Retina (tissue), 1 donor: ENCODE measurements around the gene GMPR.

Experiments used
- DNase-seq: peaks from one replicate; pipeline ENCODE4 v3.0.0-alpha.2; 2016

Gene GMPR

GRCh38 chr6:16306334-16306733 is 67.9 kb downstream of the GMPR start:
- DNase-seq, result no peak

DNA sequence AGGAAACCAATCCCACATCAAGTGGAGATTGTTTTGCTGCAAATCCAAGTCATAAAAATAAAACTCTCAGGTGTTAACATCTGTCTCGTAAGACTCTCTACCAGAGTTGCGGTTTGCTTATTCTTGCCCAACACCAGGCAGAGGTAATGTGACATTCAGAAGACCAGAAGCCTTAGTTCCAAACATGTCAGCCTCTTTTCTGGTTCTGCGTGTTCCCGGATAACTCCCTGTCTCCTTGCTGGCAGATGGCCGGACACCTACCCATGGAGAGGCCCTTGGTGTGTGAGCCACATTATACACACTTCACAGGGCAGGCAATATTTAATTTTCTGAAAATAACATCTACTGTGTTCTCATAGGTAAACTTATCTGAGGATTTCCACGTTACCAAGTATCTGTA is 73.4 kb downstream of the GMPR start:
- DNase-seq, result no peak

GRCh38 chr6:16313732-16314131 is 75.3 kb downstream of the GMPR start:
- DNase-seq, result no peak

- DNase-seq, result no peak
Measured at GRCh38 chr6:16314296-16314695, 75.9 kb downstream of the GMPR start.

DNA sequence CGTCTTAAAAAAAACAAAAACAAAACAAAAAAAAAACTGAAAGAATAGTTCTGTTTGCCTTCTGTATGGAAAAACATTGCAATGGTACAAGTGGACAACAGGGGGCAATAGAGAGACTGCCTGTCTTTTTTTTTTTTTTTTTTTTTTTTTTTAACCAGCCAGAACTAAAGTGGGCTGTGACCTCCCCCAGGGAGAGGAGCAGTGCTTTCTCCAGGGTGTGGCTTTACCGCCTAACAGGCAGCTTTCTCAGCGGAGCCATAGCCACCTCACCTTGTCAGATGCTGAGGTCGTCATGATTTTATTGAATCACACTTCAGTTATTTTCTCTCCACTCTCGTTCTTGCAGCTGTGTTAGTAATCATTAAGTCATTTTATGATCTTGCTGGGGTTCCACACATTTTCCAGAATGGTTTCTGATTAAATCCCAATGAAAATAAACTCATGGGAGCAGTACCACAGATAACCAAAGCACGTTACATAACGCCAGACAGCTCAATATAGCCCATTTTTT is 78.4 kb downstream of the GMPR start:
- DNase-seq, result peak; percentile 68

- DNase-seq, result no peak
Measured at GRCh38 chr6:16318538-16318937, 80.2 kb downstream of the GMPR start.

DNA sequence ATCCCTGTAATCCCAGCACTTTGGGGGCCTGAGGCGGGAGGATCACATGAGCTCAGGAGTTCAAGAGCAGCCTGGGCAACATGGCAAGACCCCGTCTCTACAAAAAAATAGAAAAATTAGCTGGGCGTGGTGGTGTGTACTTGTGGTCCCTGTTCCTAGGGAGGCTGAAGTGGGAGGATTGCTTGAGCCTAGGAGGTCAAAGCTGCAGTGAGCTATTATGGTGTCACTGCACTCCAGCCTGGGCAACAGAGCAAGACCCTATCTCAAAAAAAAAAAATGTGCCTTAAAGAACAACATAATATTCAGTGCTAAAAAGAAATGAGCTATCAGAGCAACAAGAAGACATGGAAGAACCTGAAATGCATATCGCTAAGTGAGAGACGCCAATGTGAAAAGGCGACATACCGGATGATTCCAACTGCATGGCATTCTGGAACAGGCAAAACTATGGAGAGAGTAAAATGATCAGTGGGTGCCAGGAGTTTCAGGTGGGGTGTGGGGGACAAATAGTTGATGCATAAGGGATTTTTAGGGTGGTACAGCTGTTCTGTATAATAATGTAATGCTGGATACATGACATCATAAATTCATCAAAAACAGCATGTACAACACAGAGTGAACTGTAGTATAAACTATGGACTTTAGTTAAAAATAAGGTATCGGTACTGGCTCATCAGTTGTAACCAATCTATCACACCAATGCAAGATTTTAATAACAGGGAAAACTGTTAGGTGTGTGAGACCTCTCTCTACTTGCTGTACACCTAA is 80.8 kb downstream of the GMPR start:
- no peak for DNase-seq

DNA sequence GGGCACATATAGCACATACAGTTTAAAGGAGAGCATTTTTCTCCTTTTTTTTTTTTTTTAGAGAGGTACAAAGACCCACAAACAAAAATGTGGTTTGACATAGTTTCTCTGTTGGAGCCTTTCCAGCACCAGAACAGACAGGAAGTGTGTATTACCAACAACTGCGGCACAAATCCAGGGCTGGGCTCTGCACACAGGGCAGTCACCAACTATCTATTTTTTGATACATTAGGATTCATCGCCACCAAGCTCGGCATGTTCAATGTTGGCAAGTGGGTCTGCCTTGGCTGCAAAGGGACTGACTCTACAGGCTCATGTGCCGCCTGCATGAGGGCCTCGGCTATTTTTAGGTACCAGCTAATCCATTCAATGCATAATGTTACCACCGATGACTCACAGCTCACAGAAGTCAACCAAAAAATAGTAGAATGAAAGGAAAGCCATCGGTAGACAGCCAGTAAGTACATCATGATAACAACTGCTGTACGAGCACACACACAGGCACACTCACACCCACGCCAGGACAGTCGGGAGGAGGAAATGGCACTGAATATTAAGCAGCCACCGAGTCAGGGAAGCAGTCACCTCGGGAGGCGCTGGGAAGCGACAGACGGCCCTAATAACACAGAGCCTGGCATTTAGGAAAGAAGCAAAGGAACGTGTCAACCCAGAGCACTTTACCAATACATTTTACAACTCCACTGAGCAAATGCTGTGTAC is 81.6 kb downstream of the GMPR start:
- DNase-seq, result no peak

DNA sequence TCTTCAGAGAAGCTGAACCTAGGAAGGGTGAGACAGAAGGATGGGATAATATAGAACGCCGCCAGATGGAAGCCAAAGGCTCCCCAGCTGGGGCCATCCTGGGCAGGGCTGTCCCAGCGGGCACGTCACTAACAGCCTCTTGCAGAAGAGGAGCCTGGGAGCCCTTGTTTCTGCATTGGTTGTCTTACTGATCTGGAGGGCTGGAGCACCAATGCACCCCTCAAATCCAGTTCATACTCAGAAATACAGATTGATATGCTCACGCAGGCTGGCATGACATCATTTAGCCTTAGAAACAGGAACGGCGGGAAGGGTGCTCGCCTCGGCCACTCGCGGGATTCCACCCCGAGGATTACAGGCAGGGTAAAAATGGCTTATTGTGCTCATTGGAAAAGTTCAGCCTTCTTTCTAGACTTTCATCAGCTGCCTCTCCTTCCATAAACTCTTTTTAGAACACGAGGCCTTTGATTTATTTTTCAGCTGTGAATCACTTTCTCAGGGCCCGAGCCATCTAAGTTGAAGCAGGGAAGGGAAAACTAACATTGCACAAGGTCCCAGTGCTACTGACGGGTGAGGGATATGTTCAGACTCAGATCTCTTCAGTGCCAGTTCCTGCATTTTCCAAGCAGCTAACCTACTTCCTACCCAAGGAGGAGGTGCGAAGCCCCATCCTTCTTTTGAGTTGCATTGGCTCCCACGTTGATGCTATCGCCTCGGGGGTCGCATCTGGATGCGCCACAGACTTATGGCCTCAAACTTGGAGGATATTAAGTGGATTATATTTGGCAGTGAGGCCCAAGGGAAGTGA is 82.3 kb downstream of the GMPR start:
- no peak for DNase-seq

- DNase-seq, result no peak
Measured at GRCh38 chr6:16321341-16321710, 82.9 kb downstream of the GMPR start.

- DNase-seq, result no peak
Measured at GRCh38 chr6:16321826-16322225, 83.4 kb downstream of the GMPR start.

- peak; percentile 50 for DNase-seq
Measured at GRCh38 chr6:16322666-16323312, 84.4 kb downstream of the GMPR start.

DNA sequence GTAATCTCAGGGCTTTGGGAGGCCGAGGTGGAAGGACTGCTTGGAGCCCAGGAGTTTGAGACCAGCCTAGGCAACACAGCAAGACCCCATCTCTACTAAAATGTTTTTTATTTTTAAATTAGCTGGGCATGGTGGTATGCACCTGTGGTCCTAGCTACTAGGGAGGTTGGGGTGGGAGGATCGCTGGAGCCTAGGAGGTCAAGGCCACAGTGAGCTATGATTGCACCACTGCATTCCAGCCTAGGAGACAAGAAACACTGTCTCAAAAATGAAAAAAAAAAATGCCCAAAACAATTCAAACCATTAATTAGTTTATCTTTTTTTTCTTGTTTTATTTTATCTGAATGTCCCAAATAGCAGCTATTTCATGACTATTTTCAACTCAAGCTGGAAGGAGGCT is 85.8 kb downstream of the GMPR start:
- DNase-seq, result no peak

DNA sequence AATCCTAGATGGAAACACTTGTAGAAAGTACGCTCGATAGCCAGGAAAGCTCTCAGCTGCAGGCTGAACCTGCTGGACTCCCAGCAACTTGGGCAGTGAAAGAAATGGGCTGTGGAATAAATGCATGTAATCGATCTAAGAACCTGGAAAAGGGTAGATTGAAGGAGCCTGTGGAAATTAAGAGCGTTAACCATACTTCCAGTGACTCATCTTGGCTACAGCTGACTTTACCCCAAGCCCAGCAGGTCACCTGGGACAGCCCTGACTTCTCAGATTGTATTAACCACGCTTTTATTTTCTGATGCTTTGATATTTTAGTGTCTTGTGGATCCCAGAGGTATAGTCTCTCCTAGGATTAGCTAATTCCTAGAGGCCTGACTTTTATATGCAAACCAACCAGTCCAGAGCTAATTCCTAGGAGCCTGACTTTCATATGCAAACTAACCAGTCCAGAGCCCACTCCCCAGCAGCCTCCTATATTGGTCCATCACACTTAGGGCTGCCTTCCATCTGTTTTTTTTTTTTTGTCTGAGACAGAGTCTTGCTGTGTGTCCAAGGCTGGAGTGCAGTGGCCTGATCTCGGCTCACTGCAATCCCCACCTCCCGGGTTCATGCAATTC is 86.3 kb downstream of the GMPR start:
- DNase-seq, result no peak

DNA sequence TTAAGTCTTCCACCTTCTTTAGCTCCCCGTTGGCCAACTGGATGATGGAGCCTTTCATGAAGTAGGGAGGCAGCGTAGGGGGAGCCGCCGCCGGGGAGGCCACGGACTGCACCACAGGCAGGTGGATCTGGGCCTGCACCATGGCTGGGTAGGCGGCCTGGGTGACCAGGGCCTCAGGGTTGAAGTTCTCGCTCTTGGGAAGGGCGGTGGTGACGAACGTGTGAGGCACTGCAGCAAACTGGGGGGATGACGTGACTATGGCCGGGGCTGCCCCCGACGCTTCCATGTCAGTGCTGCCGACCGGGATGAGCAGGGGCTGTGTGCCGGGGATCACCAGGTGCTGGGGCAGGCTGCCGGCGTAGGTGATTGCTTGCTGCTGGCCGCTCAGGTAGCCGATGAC is 88.1 kb downstream of the GMPR start:
- no peak for DNase-seq

GRCh38 chr6:16326971-16327776 is 88.8 kb downstream of the GMPR start:
- no peak for DNase-seq

DNA sequence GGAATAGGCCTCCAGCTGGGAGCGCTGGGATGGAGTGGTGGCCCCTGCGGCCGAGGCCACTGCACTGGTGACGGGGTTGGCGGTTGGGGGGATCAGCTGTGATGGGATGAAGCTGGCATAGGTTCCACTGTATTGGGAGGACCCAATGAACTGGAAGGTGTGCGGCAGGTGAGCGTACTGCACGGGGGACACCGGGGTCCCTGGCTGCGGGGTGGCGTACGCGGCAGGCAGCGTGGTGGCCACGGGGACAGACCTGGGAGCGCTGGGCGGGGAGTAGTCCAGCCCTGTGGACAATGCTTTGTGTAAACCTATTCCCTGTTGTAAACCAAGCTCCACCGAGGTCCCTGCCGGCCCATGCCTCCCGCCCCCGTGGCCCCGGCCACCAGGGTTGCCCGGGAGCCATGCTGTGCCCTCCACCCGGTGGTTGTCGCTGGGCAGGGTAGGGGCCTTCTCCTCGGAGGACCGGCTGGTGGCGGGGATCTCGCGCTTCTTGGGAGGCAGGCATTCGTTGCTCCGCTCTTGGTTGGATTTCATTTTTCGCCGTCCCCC is 89.5 kb downstream of the GMPR start:
- DNase-seq, result no peak

- no peak for DNase-seq
Measured at GRCh38 chr6:16329233-16329632, 90.8 kb downstream of the GMPR start.

- peak; percentile 72 for DNase-seq
Measured at GRCh38 chr6:16331384-16332174, 93.2 kb downstream of the GMPR start.

DNA sequence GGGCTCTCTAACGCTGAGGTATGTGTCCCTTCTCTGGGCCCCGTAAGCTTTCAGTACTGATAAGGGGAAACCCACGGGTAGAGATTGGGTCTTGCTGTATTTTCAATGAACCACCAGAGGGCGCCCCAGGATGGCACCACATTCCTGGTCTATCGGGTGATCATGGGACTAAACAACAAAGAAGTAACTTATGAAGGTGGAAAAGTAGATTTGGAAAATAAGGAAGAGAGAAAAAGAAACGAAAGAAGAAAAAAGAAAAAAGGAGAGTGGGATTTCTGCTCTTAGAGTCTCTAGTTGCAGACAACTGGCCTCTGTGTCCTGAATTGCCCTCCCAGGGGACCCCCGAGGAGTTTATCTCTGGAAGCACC is 93.8 kb downstream of the GMPR start:
- peak; percentile 83 for DNase-seq

GRCh38 chr6:16333580-16333979 is 95.2 kb downstream of the GMPR start:
- DNase-seq, result no peak
